Thyroid gland (tissue), 4 donors: ENCODE measurements around the gene CERT1. TPM values are rescaled to one million over a fixed set of nuclear protein-coding genes. Genes with fewer than 3 reads are reported as not detected.

Experiments used
- DNase-seq, 2 donors: peaks; one replicate each; pipeline ENCODE4 v3.0.0-alpha.2; 2019
- H3K27ac ChIP-seq, 3 donors: fragments of 200-600 bp; sonication (generic); 1 replicate in 2 of 3; 2 replicates in 1 of 3; pipeline ENCODE4 v1.5.1; 2016 to 2019; ENCODE audit warnings: mild to moderate bottlenecking in 1 of 3, moderate library complexity in 1 of 3
- H3K27me3 ChIP-seq: fragments of 200-600 bp; sonication (generic); one replicate; pipeline ENCODE4 v1.5.1; 2019
- H3K36me3 ChIP-seq, 2 donors: fragments of 200-600 bp; sonication (generic); one replicate each; pipeline ENCODE4 v1.5.1; 2016 to 2019
- H3K4me1 ChIP-seq, 2 donors: fragments of 200-600 bp; sonication (generic); one replicate each; pipeline ENCODE4 v1.5.1; 2017 to 2019
- H3K4me3 ChIP-seq, 3 donors: fragments of 200-600 bp; sonication (generic); replicated peaks in 1 of 3; 1 replicate in 2 of 3; 2 replicates in 1 of 3; pipeline ENCODE4 v1.5.1; 2016; ENCODE audit warnings: mild to moderate bottlenecking in 1 of 3
- H3K9me3 ChIP-seq: fragments of 200-600 bp; sonication (generic); one replicate; pipeline ENCODE4 v1.5.1; 2017
- POLR2A ChIP-seq, 2 donors: fragments of 450-650 bp; IDR thresholded peaks; one replicate each; pipeline ENCODE4 v1.6.1; 2017; ENCODE audit warnings: antibody characterized with exemption in 2 of 2, mild to moderate bottlenecking in 2 of 2, moderate library complexity in 1 of 2
- WGBS, 2 donors: methylation state at CpG; one replicate each; pipeline ENCODE4 v1.1.5; 2017; 5-methylcytosine and 5-hydroxymethylcytosine counted together
- intact Hi-C: fragments of 100-400 bp; cut with DNase I; formaldehyde crosslinking; loops from one replicate; pipeline ENCODE4 v1.15.1; 2023
- total RNA-seq, 4 donors: library from RNA; depleted of rRNA; stranded (reverse); fragments of >200 nt; gene quantifications; one replicate each; pipeline ENCODE4 v1.2.3, GENCODE V29; 2016
- TF ChIP-seq, protein P1 (sequence below), 6 experiments: fragments of 200-600 bp in 3 of 6; fragments of 450-650 bp in 3 of 6; sonication (generic) in 3 of 6; IDR thresholded peaks; one replicate each; pipeline ENCODE4 v1.5.1; 2016 to 2019; ENCODE audit warnings: antibody characterized with exemption in 6 of 6, mild to moderate bottlenecking in 2 of 6, inconsistent platforms in 1 of 6, moderate library complexity in 1 of 6

The CERT1 gene
- total RNA-seq, 4 donors from 2014 or later: 66.3 to 87.5 (median 78.0) TPM

DNA sequence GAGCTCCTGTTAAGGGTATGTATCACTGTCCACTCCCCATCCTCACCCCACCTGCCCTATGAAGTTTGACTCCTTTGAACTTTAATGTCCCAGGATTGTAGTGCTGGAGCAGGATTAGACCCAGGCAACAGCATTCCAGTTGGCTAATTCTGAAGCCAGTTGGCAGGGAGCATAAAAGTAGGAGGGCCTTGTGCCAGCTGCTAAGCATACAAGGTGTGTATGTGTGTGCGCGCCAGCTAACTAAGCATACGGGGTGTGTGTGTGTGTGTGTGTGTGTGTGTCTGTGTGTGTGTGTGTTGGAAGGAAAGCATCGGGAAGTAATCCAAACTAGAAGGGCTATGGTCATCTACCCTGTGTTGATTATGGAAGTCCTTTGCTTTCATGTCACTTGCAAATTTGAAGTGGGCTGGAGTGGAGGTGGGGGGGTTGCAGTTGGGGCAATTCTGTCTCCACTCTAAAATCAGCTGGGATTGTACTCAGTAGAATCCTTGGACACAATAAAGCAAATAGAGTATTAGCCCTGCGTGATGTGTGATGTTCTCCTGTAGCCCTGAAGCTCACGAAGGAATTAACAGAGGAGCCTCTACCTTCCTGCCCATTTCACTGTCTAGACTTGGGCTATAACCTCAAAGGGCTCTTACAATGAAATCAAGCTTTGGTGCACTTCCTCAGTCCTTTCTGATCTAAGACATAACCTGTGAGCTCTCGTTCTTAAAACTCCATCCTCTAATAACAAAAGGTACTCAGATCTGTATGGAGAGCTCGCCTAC, 147.5 kb downstream of the CERT1 start:
- Histone ChIP-seq H3K9me3 (no peaks in the 10 kb centered on the region), H3K36me3 (peaks cover 7 to 14% of the 10 kb centered on the region in 2 donors), H3K27ac (peak overlapping the region; percentile 77 to 94 (median 78)), H3K4me1 (peaks cover 47 to 51% of the 10 kb centered on the region in 2 donors), H3K27me3 (no peaks in the 10 kb centered on the region), H3K4me3 (no peak overlapping the region)
- intact Hi-C loops: no loop called here
- TF ChIP-seq POLR2A (IDR thresholded peaks at IDR 0.05): no peak
- TF ChIP-seq, protein P1, sequence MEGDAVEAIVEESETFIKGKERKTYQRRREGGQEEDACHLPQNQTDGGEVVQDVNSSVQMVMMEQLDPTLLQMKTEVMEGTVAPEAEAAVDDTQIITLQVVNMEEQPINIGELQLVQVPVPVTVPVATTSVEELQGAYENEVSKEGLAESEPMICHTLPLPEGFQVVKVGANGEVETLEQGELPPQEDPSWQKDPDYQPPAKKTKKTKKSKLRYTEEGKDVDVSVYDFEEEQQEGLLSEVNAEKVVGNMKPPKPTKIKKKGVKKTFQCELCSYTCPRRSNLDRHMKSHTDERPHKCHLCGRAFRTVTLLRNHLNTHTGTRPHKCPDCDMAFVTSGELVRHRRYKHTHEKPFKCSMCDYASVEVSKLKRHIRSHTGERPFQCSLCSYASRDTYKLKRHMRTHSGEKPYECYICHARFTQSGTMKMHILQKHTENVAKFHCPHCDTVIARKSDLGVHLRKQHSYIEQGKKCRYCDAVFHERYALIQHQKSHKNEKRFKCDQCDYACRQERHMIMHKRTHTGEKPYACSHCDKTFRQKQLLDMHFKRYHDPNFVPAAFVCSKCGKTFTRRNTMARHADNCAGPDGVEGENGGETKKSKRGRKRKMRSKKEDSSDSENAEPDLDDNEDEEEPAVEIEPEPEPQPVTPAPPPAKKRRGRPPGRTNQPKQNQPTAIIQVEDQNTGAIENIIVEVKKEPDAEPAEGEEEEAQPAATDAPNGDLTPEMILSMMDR (IDR thresholded peaks at IDR 0.05): peak in 1 of 6 experiments; percentile 9
- WGBS, 2 donors: 25 to 38% methylated on average over 8 of the region's 8 CpGs
- DNase-seq: peak; percentile 93

DNA sequence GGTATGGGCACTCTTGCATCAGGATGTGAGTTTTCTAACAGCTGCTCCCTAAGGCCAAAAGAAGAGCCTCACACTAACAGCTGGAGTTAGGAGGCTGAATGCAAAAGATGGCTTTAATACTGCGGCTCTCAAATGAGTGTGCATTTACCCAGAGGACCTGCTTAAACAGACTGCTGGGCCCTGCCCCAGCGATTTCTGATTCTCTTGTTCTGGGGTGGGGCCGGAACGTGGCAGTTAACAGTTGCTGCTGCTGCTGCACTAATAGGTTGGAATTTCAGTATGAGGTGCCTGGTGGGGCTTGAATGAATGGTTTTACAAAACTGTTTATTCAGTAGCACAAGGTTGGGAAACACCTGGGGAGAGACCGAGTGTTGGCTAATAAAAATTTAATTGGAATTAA, 148.3 kb downstream of the CERT1 start:
- intact Hi-C loops: no loop called here
- H3K4me1 ChIP-seq: peaks cover 47 to 51% of the 10 kb centered on the region in 2 donors
- peaks cover 7 to 14% of the 10 kb centered on the region in 2 donors for H3K36me3 ChIP-seq
- no peaks in the 10 kb centered on the region for H3K9me3 ChIP-seq
- 37 to 46% methylated on average over 5 of the region's 5 CpGs for WGBS, 2 donors
- TF ChIP-seq POLR2A (IDR thresholded peaks at IDR 0.05): peak in 1 of 2 donors; percentile 35
- TF ChIP-seq, protein P1 (IDR thresholded peaks at IDR 0.05): no peak
- peak overlapping the region; percentile 77 to 94 (median 78) for H3K27ac ChIP-seq
- no peaks in the 10 kb centered on the region for H3K27me3 ChIP-seq
- H3K4me3 ChIP-seq: no peak overlapping the region
- DNase-seq: peak; percentile 65 to 75

DNA sequence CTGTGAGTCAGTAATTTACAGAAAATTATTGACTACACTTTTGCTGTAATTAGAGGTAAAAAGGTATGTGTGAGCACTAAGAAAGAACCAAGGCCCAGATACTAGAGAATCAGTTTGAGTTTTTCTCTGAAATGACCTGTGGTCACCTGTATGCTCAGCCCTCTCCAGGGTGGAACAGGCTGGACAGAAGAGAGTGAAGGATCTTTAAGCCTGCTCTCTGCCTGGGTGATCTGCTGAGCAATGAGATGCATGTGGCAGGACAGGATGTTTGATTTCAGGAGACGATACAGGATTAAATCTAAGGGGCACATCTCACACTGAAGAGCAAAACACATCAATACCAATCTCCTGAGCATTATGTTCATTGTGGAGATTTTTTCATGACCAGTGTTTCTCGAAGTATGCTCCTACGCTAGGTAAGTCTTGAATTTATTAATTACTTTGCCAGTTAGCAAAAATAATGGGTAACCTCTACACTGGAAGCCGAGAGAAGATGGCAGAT, 148.9 kb downstream of the CERT1 start:
- Histone ChIP-seq H3K27me3 (no peaks in the 10 kb centered on the region), H3K4me3 (no peak overlapping the region), H3K27ac (peak overlapping the region; percentile 77 to 94 (median 78)), H3K9me3 (no peaks in the 10 kb centered on the region), H3K36me3 (peaks cover 7 to 16% of the 10 kb centered on the region in 2 donors), H3K4me1 (peaks cover 47 to 51% of the 10 kb centered on the region in 2 donors)
- TF ChIP-seq POLR2A (IDR thresholded peaks at IDR 0.05): no peak
- TF ChIP-seq, protein P1 (IDR thresholded peaks at IDR 0.05): no peak
- 77 to 83% methylated on average over 4 of the region's 4 CpGs for WGBS, 2 donors
- peak; percentile 45 to 51 for DNase-seq
- intact Hi-C loops: no loop called here

DNA sequence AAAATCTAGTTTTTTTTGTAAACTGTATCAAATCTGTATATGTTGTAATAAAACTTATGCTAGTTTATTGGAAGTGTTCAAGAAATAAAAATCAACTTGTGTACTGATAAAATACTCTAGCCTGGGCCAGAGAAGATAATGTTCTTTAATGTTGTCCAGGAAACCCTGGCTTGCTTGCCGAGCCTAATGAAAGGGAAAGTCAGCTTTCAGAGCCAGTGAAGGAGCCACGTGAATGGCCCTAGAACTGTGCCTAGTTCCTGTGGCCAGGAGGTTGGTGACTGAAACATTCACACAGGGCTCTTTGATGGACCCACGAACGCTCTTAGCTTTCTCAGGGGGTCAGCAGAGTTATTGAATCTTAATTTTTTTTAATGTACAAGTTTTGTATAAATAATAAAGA, 150.1 kb downstream of the CERT1 start:
- 39 to 43% methylated on average over 4 of the region's 4 CpGs for WGBS, 2 donors
- Histone ChIP-seq H3K4me1 (peaks cover 47% of the 10 kb centered on the region in 2 donors), H3K4me3 (no peak overlapping the region), H3K36me3 (peaks cover 16 to 25% of the 10 kb centered on the region in 2 donors), H3K27me3 (no peaks in the 10 kb centered on the region), H3K27ac (peak overlapping the region; percentile 77 to 94 (median 78)), H3K9me3 (no peaks in the 10 kb centered on the region)
- intact Hi-C loops: no loop called here
- TF ChIP-seq POLR2A (IDR thresholded peaks at IDR 0.05): no peak
- TF ChIP-seq, protein P1 (IDR thresholded peaks at IDR 0.05): no peak
- peak; percentile 52 to 58 for DNase-seq

DNA sequence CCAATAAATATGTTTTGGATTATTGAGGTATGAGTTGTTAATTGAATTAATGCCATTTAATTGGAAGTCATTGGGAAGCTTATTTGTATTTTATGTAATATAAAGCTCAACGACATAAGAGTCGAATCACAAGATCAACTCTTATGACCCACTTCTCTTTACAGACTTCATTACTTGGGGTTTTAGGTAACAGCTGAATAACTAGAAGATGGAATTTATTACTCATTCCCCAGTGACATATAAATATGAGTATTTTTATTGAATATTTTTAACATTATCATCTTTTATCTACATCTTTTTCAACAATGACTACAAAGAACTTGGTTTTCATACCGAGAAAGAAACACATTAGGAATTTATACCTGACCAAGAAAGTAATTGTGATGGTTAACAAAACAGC, 153.3 kb downstream of the CERT1 start:
- Histone ChIP-seq H3K27me3 (no peaks in the 10 kb centered on the region), H3K4me3 (no peak overlapping the region)
- intact Hi-C loops: no loop called here

More for the DNA sequence above, 153.3 kb downstream of the CERT1 start:
- Histone ChIP-seq H3K9me3 (no peaks in the 10 kb centered on the region), H3K27ac (no peak overlapping the region), H3K36me3 (peaks cover 40 to 44% of the 10 kb centered on the region in 2 donors), H3K4me1 (peaks cover 26 to 28% of the 10 kb centered on the region in 2 donors)
- DNase-seq: no peak
- WGBS, 2 donors: 96% methylated on average over 3 of the region's 3 CpGs
- TF ChIP-seq, protein P1 (IDR thresholded peaks at IDR 0.05): no peak
- TF ChIP-seq POLR2A (IDR thresholded peaks at IDR 0.05): no peak
